Naive thymus-derived CD4-positive, alpha-beta T cell (primary cell): ENCODE measurements around the gene TUBG2. TPM values are rescaled to one million over a fixed set of nuclear protein-coding genes. Genes with fewer than 3 reads are reported as not detected.

ENCODE experiments used
- ATAC-seq: fragments of 150-1000 bp; cut with Tn5 transposase; 2 replicates; pipeline ENCODE4 v1.10.0; 2021; ENCODE audit warnings: mild to moderate bottlenecking, moderate library complexity
- CTCF ChIA-PET: fragments of 350-600 bp; sonication (Branson Sonifier 250); formaldehyde crosslinking; loops from one replicate; lab custom pipeline; 2021; ENCODE audit warnings: antibody characterized with exemption; lab: Charles Lee
- POLR2A ChIA-PET: fragments of 350-600 bp; sonication (Branson Sonifier 250); formaldehyde crosslinking; loops from one replicate; lab custom pipeline; 2021; ENCODE audit warnings: antibody characterized with exemption, inconsistent platforms; lab: Charles Lee
- DNase-seq, 9 donors: peaks; one replicate each; pipeline versions ENCODE4 v3.0.0 to v3.0.0-alpha.2; 2020 to 2022; ENCODE audit warnings: mixed read lengths in 1 of 9
- H3K27ac ChIP-seq: one replicate; pipeline ENCODE4 v1.7.0; 2013; ENCODE audit warnings: mild to moderate bottlenecking, low read depth, low read length, moderate library complexity
- H3K27me3 ChIP-seq, 2 donors: one replicate each; pipeline ENCODE4 v1.7.0; 2013; ENCODE audit warnings: low read length in 2 of 2, mild to moderate bottlenecking in 2 of 2, moderate library complexity in 2 of 2; ENCODE audit not compliant: control insufficient read depth in 2 of 2, insufficient read depth in 2 of 2
- H3K36me3 ChIP-seq, 3 experiments: 1 replicate in 2 of 3; 2 replicates in 1 of 3; pipeline ENCODE4 v1.7.0; 2013; ENCODE audit warnings: low read length in 3 of 3, mild to moderate bottlenecking in 3 of 3, moderate library complexity in 1 of 3; ENCODE audit not compliant: insufficient read depth in 3 of 3, control insufficient read depth in 2 of 3
- H3K4me1 ChIP-seq, 2 donors: one replicate each; pipeline ENCODE4 v1.7.0; 2013; ENCODE audit warnings: low read length in 2 of 2, mild to moderate bottlenecking in 2 of 2, moderate library complexity in 1 of 2; ENCODE audit not compliant: control insufficient read depth in 2 of 2, insufficient read depth in 2 of 2
- H3K4me3 ChIP-seq: 2 replicates; pipeline ENCODE4 v1.7.0; 2013; ENCODE audit warnings: mild to moderate bottlenecking, low read length
- H3K9me3 ChIP-seq, 3 experiments: 1 replicate in 2 of 3; 2 replicates in 1 of 3; pipeline ENCODE4 v1.7.0; 2013; ENCODE audit warnings: low read length in 3 of 3; ENCODE audit not compliant: control insufficient read depth in 2 of 3
- H3K27ac Mint-ChIP-seq, 9 donors: one replicate each; pipeline ENCODE4 v1.8.0; 2020 to 2022; ENCODE audit warnings: mixed read lengths in 9 of 9, mild to moderate bottlenecking in 8 of 9, moderate library complexity in 5 of 9, inconsistent platforms in 2 of 9
- H3K27me3 Mint-ChIP-seq, 5 donors: one replicate each; pipeline ENCODE4 v1.8.0; 2021 to 2022; ENCODE audit warnings: mixed read lengths in 5 of 5, mild to moderate bottlenecking in 1 of 5
- H3K36me3 Mint-ChIP-seq, 5 donors: one replicate each; pipeline ENCODE4 v1.8.0; 2020 to 2022; ENCODE audit warnings: mixed read lengths in 5 of 5, mild to moderate bottlenecking in 3 of 5, inconsistent platforms in 1 of 5
- H3K4me1 Mint-ChIP-seq, 7 donors: one replicate each; pipeline ENCODE4 v1.8.0; 2020 to 2022; ENCODE audit warnings: mixed read lengths in 7 of 7, mild to moderate bottlenecking in 3 of 7, inconsistent platforms in 1 of 7
- H3K4me3 Mint-ChIP-seq, 10 donors: one replicate each; pipeline ENCODE4 v1.8.0; 2020 to 2022; ENCODE audit warnings: mild to moderate bottlenecking in 10 of 10, mixed read lengths in 10 of 10, moderate library complexity in 6 of 10, inconsistent platforms in 2 of 10
- H3K9me3 Mint-ChIP-seq, 11 donors: one replicate each; pipeline ENCODE4 v1.8.0; 2020 to 2022; ENCODE audit warnings: mixed read lengths in 11 of 11, mild to moderate bottlenecking in 4 of 11, inconsistent platforms in 1 of 11, moderate library complexity in 1 of 11
- intact Hi-C, 2 donors: fragments of 100-400 bp; cut with micrococcal nuclease; formaldehyde crosslinking; loops; one replicate each; pipeline ENCODE4 v1.15.1; 2023
- polyA plus RNA-seq, 2 donors: library from polyadenylated mRNA; unstranded; fragments of 300-500 nt; fragmentation: Illumina TruSeq; gene quantifications; one replicate each; pipeline ENCODE4 v1.2.3, GENCODE V29; 2021
- total RNA-seq, 6 experiments: library from RNA in 5 of 6; stranded (reverse) in 5 of 6; gene quantifications; 1 replicate in 5 of 6; 2 replicates in 1 of 6; pipeline ENCODE4 v1.2.3 and lab custom pipeline; 2021 to 2026

Gene TUBG2
- total and polyA plus RNA-seq, 7 experiments from 2014 or later, result 4.9 to 20.3 (median 10.4) TPM

DNA sequence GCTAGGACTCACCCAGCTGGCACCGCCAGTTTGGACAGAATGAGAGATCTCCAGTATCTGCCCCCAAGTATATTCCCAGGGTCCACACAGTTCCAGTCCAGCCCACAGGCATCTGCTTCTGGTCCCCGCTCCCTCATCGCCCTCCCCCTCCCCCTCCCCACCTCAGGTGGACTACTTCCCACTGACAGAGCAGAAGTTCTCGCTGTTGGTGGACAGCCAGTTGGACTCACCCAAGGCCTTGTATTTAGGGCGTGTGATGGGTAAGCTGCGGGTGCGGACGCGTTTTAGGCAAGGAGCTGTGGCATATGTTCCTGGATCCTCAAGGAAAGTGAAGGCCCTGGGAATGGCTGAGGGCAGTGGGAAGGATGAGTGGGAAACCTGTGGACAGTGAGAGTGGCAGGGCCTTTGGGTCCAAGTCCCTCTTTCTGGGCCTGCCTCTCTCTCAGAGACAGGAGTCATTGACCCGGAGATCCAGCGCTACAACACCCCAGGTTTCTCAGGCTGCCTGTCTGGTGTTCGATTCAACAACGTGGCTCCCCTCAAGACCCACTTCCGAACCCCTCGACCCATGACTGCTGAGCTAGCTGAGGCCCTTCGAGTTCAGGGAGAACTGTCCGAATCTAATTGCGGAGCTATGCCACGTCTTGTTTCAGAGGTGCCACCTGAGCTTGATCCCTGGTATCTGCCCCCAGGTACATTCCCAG is 38.2 kb downstream of the TUBG2 start:
- Mint-ChIP-seq H3K4me1 (no peaks in the 10 kb centered on the region), H3K27me3 (no peaks in the 10 kb centered on the region), H3K36me3 (peaks cover 0 to 29% (median 4%) of the 10 kb centered on the region in 5 donors), H3K9me3 (no peaks in the 10 kb centered on the region), H3K27ac (no peak overlapping the region), H3K4me3 (no peak overlapping the region)
- Histone ChIP-seq H3K27me3 (no peaks in the 10 kb centered on the region), H3K4me3 (no peak overlapping the region), H3K9me3 (no peaks in the 10 kb centered on the region), H3K4me1 (no peaks in the 10 kb centered on the region), H3K36me3 (peaks cover 0 to 33% (median 0%) of the 10 kb centered on the region in 3 experiments), H3K27ac (no peak overlapping the region)
- ChIA-PET POLR2A (no interaction called here), CTCF (no interaction called here)
- intact Hi-C loops, result no loop called here
- no peak for DNase-seq
- ATAC-seq, result no peak

DNA sequence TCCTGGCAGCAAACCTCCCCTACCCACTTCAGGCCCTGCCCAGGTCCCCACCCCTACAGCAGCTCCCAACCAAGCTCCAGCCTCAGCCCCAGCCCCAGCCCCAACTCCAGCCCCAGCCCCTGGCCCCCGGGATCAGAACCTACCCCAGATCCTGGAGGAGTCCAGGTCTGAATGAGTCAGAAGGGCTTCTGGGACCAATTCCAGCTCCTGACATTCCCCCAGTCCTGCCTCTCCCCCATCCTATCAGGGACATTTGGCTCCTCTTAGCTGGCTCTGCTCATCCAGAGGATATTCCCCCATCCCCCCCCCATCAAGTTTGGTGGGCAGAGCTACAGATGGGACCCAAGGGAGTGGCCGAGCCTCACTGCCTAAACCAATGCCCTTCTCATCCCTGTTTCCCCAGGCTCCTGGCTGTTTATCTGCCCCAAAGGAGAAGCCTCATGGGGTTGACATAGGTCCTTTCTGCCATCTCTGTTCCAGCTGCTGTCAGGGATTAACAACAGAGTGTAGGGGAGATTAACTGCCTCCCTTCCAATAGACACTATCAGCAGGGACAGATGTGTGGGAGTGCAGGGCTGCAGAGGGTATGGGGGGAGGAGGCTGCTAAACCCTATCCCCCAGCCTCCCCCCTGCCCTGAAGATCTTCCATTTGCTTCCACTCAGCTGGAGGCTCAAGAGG is 39.8 kb downstream of the TUBG2 start:
- Mint-ChIP-seq H3K36me3 (peaks cover 4 to 43% (median 11%) of the 10 kb centered on the region in 5 donors), H3K4me3 (no peak overlapping the region), H3K27me3 (no peaks in the 10 kb centered on the region), H3K27ac (peak overlapping the region in 1 of 9 donors; percentile 33), H3K9me3 (no peaks in the 10 kb centered on the region), H3K4me1 (peaks cover 0 to 3% (median 0%) of the 10 kb centered on the region in 7 donors)
- ChIA-PET POLR2A (interaction anchor here (0.6 kb wide), 1 partner anchor 31 kb away, joined by 4 read pairs; no protein-coding TSS in a partner anchor), CTCF (no interaction called here)
- Histone ChIP-seq H3K36me3 (peaks cover 0 to 48% (median 4%) of the 10 kb centered on the region in 3 experiments), H3K27me3 (no peaks in the 10 kb centered on the region), H3K4me3 (no peak overlapping the region), H3K27ac (no peak overlapping the region), H3K9me3 (no peaks in the 10 kb centered on the region), H3K4me1 (no peaks in the 10 kb centered on the region)
- intact Hi-C loops, result no loop called here
- DNase-seq (no peak), ATAC-seq (no peak)

DNA sequence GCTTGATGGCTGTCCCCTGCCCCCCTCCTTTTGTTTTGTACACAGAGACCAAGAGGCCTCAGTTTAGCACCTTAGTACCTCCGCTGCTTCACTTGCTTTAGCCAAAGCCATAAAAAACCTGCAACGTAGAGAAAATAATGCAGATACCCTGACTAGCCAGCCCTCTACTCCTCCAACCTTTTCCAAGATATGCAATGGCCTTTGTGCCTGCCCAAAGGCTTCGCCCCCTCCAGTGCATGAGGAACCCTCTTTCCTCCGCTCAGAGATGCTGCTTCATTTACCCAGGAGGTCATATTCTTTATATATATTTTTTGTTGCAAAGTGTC is 40.3 kb downstream of the TUBG2 start:
- Histone ChIP-seq H3K4me3 (no peak overlapping the region), H3K27me3 (no peaks in the 10 kb centered on the region), H3K36me3 (peaks cover 1 to 53% (median 4%) of the 10 kb centered on the region in 3 experiments), H3K27ac (no peak overlapping the region), H3K9me3 (no peaks in the 10 kb centered on the region), H3K4me1 (no peaks in the 10 kb centered on the region)
- no peaks in the 10 kb centered on the region for H3K27me3 Mint-ChIP-seq
- ChIA-PET POLR2A (interaction anchor here (0.6 kb wide), 1 partner anchor 30 kb away, joined by 4 read pairs; no protein-coding TSS in a partner anchor), CTCF (no interaction called here)
- H3K36me3 Mint-ChIP-seq, result peaks cover 5 to 48% (median 15%) of the 10 kb centered on the region in 5 donors
- DNase-seq, result no peak
- no peak overlapping the region for H3K4me3 Mint-ChIP-seq
- peak overlapping the region in 1 of 9 donors; percentile 33 for H3K27ac Mint-ChIP-seq
- no peak for ATAC-seq
- intact Hi-C loops, result no loop called here
- peaks cover 0 to 3% (median under 1%) of the 10 kb centered on the region in 7 donors for H3K4me1 Mint-ChIP-seq
- no peaks in the 10 kb centered on the region for H3K9me3 Mint-ChIP-seq

DNA sequence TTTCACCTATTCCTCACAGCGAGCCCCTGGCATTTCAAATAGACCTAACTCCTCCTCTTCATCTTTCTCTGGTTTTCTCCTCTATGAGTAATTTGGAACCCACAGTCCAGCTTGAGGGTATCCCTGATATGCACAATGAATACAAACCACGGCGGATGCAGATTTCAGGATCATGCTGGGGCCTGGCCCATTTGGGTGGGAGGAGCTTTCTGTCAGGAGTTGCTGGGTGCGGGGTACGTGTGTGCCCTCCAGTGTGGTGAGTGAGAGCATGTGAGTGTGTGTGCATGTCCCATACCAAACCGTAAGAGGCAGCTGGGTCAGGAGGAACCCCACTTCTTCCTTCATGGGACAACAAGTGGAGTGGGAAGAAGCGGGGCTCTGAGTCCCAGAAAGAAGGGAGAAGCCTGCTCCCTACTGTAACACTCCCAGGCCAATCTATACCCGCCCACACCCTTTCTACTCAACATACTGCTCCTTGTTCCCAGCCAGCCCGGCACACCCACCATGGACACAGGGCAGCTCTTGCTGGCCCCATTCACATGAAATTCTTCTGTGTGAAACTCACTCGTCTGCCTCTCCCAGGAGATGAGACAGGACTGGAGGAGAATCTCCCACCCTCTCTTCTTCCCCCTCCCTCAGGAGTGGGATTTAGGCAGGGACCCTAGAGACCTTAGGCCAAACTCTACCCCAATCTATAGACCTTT is 41.7 kb downstream of the TUBG2 start:
- Mint-ChIP-seq H3K27ac (peak overlapping the region in 1 of 9 donors; percentile 65), H3K27me3 (no peaks in the 10 kb centered on the region), H3K9me3 (no peaks in the 10 kb centered on the region), H3K36me3 (peaks cover 10 to 55% (median 23%) of the 10 kb centered on the region in 5 donors), H3K4me3 (no peak overlapping the region), H3K4me1 (peaks cover 0 to 11% (median 4%) of the 10 kb centered on the region in 7 donors)
- H3K27me3 ChIP-seq, result no peaks in the 10 kb centered on the region
- peaks cover 1 to 7% of the 10 kb centered on the region in 2 donors for H3K4me1 ChIP-seq
- H3K27ac ChIP-seq, result no peak overlapping the region
- H3K4me3 ChIP-seq, result no peak overlapping the region
- no peaks in the 10 kb centered on the region for H3K9me3 ChIP-seq
- intact Hi-C loops, result no loop called here
- peaks cover 13 to 66% (median 14%) of the 10 kb centered on the region in 3 experiments for H3K36me3 ChIP-seq
- DNase-seq (no peak), ATAC-seq (no peak)
- ChIA-PET POLR2A (no interaction called here), CTCF (no interaction called here)

DNA sequence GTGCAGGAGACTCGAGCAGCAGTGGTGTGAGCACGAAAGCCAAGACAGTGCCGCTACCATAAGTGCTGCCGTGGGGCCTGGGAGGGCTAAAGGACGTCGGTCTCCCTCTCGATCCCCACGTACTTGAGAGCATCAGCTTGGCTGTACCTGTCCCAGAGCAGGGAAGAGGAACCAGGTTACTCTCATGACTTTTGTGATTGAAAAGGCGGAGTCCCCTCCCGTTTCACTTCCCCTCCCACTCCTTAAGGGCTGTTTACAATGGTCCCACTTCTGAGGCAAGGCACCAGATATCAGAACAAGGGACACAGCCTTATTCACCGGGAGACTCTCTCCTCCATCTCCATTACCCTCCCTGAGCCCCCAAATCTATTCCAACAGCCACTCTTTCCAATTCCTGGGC is 43.4 kb downstream of the TUBG2 start:
- H3K27ac ChIP-seq, result no peak overlapping the region
- peaks cover 18 to 22% of the 10 kb centered on the region in 2 donors for H3K4me1 ChIP-seq
- peaks cover 13 to 75% (median 16%) of the 10 kb centered on the region in 3 experiments for H3K36me3 ChIP-seq
- Mint-ChIP-seq H3K4me1 (peaks cover 4 to 26% (median 18%) of the 10 kb centered on the region in 7 donors), H3K4me3 (no peak overlapping the region), H3K27ac (peak overlapping the region in 2 of 9 donors; percentile 17 to 42), H3K27me3 (no peaks in the 10 kb centered on the region), H3K36me3 (peaks cover 11 to 63% (median 31%) of the 10 kb centered on the region in 5 donors), H3K9me3 (no peaks in the 10 kb centered on the region)
- ATAC-seq, result no peak
- H3K9me3 ChIP-seq, result no peaks in the 10 kb centered on the region
- ChIA-PET POLR2A (no interaction called here), CTCF (interaction anchor here (0.6 kb wide), 1 partner anchor 124 kb away, joined by 4 read pairs; no protein-coding TSS in a partner anchor)
- DNase-seq, result no peak
- intact Hi-C loops, result no loop called here
- H3K4me3 ChIP-seq, result no peak overlapping the region
- H3K27me3 ChIP-seq, result no peaks in the 10 kb centered on the region

GRCh38 chr17:42704490-42704836 is 45.4 kb downstream of the TUBG2 start:
- Histone ChIP-seq H3K36me3 (peaks cover 13 to 91% (median 30%) of the 10 kb centered on the region in 3 experiments), H3K27me3 (no peaks in the 10 kb centered on the region), H3K9me3 (no peaks in the 10 kb centered on the region), H3K27ac (no peak overlapping the region), H3K4me3 (no peak overlapping the region), H3K4me1 (peaks cover 25 to 27% of the 10 kb centered on the region in 2 donors)
- POLR2A ChIA-PET, result no interaction called here
- Mint-ChIP-seq H3K27me3 (no peaks in the 10 kb centered on the region), H3K36me3 (peaks cover 24 to 79% (median 49%) of the 10 kb centered on the region in 5 donors), H3K4me1 (peaks cover 4 to 33% (median 25%) of the 10 kb centered on the region in 7 donors), H3K27ac (no peak overlapping the region), H3K4me3 (no peak overlapping the region), H3K9me3 (no peaks in the 10 kb centered on the region)
- intact Hi-C loops, result no loop called here
- CTCF ChIA-PET, result interaction anchor here (0.6 kb wide), 1 partner anchor 399 kb away, joined by 4 read pairs; no protein-coding TSS in a partner anchor
- ATAC-seq (no peak), DNase-seq (no peak)
